Testis (tissue), 3 donors: ENCODE measurements around the gene PTPN3. TPM values are rescaled to one million over a fixed set of nuclear protein-coding genes. Genes with fewer than 3 reads are reported as not detected.

ENCODE experiments used
- DNase-seq: peaks from one replicate; pipeline ENCODE4 v3.0.0-alpha.2; 2019
- H3K27ac ChIP-seq, 2 donors: fragments of 200-600 bp; sonication (generic); one replicate each; pipeline ENCODE4 v1.5.1; 2019
- H3K27me3 ChIP-seq: fragments of 200-600 bp; sonication (generic); one replicate; pipeline ENCODE4 v1.5.1; 2019
- H3K36me3 ChIP-seq: fragments of 200-600 bp; sonication (generic); one replicate; pipeline ENCODE4 v1.5.1; 2017; ENCODE audit warnings: low read depth; ENCODE audit errors: missing control alignments
- H3K4me1 ChIP-seq: fragments of 200-600 bp; sonication (generic); one replicate; pipeline ENCODE4 v1.5.1; 2019
- H3K4me3 ChIP-seq, 2 donors: fragments of 200-600 bp; sonication (generic); one replicate each; pipeline ENCODE4 v1.5.1; 2017 to 2019
- H3K9me3 ChIP-seq: fragments of 200-600 bp; sonication (generic); one replicate; pipeline ENCODE4 v1.5.1; 2017
- POLR2A ChIP-seq: fragments of 450-650 bp; IDR thresholded peaks from one replicate; pipeline ENCODE4 v1.6.1; 2017; ENCODE audit warnings: antibody characterized with exemption, mild to moderate bottlenecking, moderate library complexity
- WGBS, 2 donors: methylation state at CpG; one replicate each; pipeline ENCODE4 v1.1.5; 2018; 5-methylcytosine and 5-hydroxymethylcytosine counted together
- intact Hi-C: fragments of 100-400 bp; cut with DNase I; formaldehyde crosslinking; loops from one replicate; pipeline ENCODE4 v1.15.1; 2023; ENCODE audit warnings: low total_unique reads
- polyA plus RNA-seq: library from polyadenylated mRNA; stranded (reverse); fragments of 350-450 nt; fragmentation: Illumina TruSeq; extraction: RNeasy Lipid Tissue Mini Kit (QIAGEN cat#74804); gene quantifications from one replicate; pipeline ENCODE4 v1.2.3, GENCODE V29; 2014; ENCODE audit warnings: low read depth, low replicate concordance; ENCODE audit not compliant: insufficient read depth
- total RNA-seq, 2 donors: library from RNA; depleted of rRNA; stranded (reverse); fragments of >200 nt; gene quantifications; one replicate each; pipeline ENCODE4 v1.2.3, GENCODE V29; 2016
- TF ChIP-seq, protein P1 (sequence below), 3 experiments: fragments of 450-650 bp in 2 of 3; fragments of 200-600 bp in 1 of 3; sonication (generic) in 1 of 3; IDR thresholded peaks; one replicate each; pipeline ENCODE4 v1.5.1; 2016 to 2019; ENCODE audit warnings: antibody characterized with exemption in 3 of 3, mild to moderate bottlenecking in 2 of 3, moderate library complexity in 1 of 3

Gene PTPN3
- total and polyA plus RNA-seq, 3 donors from 2014 or later = 6.6 to 8.1 (median 7.0) TPM

DNA sequence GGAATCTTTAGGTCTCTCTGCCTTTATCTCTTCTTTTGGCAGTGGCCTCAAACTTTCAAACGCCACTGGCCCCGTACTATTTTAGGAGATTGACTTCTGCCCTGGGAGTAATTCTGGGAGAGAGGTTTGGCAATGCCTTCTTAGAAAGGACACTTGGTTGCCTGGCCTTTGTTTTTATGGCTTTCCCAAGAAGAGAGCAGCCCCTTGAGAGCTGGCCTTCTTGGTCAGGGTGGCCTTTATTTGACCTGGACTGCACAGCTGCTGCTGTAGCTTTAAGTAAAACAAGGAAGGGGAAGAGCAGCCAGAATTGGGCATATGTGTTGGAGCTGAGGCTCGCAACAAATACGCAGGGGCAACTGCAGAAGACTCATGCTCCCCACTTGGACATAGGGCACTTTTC is 60.8 kb downstream of the PTPN3 start:
- 56 to 67% methylated on average over 4 of the region's 4 CpGs for WGBS, 2 donors
- intact Hi-C loops = no loop called here

DNA sequence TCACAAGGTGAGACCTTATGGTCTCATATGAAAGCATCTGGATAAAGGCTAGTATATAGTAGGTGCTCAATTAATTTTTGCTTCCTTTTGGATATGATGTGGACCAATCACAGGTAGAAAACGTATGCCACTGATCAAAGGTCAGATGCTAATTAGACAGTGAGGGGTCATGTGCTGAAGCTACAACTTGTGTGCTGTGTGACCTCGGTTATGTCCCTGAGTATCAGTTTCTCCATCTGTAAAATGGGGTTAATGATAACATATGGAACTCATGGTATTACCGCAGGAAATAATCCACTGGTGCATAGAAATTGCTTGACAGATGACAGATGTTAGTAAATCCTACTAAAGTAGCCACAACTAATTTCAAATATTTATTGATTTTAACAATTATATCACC is 62.0 kb downstream of the PTPN3 start:
- intact Hi-C loops = no loop called here

More for the DNA sequence above, 60.8 kb downstream of the PTPN3 start:
- Histone ChIP-seq H3K27ac (no peak overlapping the region), H3K4me1 (no peaks in the 10 kb centered on the region), H3K4me3 (no peak overlapping the region), H3K36me3 (no peaks in the 10 kb centered on the region), H3K27me3 (no peaks in the 10 kb centered on the region), H3K9me3 (no peaks in the 10 kb centered on the region)
- no peak for DNase-seq
- no peak for TF ChIP-seq POLR2A

DNA sequence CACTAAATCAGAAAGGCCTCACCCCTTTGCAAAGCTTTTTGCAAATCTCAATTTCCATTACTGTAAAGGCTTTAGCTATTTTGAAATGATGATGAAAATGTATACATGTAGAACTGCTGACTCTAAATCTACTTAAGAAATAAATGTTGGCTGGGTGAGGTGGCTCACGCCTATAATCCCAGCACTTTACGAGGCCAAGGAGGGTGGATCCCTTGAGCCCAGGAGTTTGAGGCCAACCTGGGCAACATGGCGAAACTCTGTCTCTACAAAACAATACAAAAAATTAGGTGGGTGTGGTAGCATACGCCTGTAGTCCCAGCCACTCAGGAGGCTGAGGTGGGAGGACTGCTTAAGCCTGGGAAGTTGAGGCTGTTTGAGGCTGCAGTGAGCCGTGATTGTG is 64.6 kb downstream of the PTPN3 start:
- TF ChIP-seq POLR2A = no peak
- TF ChIP-seq, protein P1, sequence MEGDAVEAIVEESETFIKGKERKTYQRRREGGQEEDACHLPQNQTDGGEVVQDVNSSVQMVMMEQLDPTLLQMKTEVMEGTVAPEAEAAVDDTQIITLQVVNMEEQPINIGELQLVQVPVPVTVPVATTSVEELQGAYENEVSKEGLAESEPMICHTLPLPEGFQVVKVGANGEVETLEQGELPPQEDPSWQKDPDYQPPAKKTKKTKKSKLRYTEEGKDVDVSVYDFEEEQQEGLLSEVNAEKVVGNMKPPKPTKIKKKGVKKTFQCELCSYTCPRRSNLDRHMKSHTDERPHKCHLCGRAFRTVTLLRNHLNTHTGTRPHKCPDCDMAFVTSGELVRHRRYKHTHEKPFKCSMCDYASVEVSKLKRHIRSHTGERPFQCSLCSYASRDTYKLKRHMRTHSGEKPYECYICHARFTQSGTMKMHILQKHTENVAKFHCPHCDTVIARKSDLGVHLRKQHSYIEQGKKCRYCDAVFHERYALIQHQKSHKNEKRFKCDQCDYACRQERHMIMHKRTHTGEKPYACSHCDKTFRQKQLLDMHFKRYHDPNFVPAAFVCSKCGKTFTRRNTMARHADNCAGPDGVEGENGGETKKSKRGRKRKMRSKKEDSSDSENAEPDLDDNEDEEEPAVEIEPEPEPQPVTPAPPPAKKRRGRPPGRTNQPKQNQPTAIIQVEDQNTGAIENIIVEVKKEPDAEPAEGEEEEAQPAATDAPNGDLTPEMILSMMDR (IDR thresholded peaks at IDR 0.05) = no peak
- Histone ChIP-seq H3K27ac (no peak overlapping the region), H3K36me3 (no peaks in the 10 kb centered on the region), H3K4me1 (no peaks in the 10 kb centered on the region), H3K27me3 (no peaks in the 10 kb centered on the region), H3K9me3 (no peaks in the 10 kb centered on the region), H3K4me3 (no peak overlapping the region)
- intact Hi-C loops = no loop called here
- no peak for DNase-seq
- 87 to 97% methylated on average over 5 of the region's 5 CpGs for WGBS, 2 donors

More for the DNA sequence above, 62.0 kb downstream of the PTPN3 start:
- H3K4me1 ChIP-seq = no peaks in the 10 kb centered on the region
- no peaks in the 10 kb centered on the region for H3K36me3 ChIP-seq
- TF ChIP-seq POLR2A = no peak
- TF ChIP-seq, protein P1 (IDR thresholded peaks at IDR 0.05) = no peak
- H3K27ac ChIP-seq = no peak overlapping the region
- DNase-seq = no peak
- WGBS, 2 donors = 90 to 92% methylated on average over 3 of the region's 3 CpGs
- no peaks in the 10 kb centered on the region for H3K9me3 ChIP-seq
- no peak overlapping the region for H3K4me3 ChIP-seq
- no peaks in the 10 kb centered on the region for H3K27me3 ChIP-seq

DNA sequence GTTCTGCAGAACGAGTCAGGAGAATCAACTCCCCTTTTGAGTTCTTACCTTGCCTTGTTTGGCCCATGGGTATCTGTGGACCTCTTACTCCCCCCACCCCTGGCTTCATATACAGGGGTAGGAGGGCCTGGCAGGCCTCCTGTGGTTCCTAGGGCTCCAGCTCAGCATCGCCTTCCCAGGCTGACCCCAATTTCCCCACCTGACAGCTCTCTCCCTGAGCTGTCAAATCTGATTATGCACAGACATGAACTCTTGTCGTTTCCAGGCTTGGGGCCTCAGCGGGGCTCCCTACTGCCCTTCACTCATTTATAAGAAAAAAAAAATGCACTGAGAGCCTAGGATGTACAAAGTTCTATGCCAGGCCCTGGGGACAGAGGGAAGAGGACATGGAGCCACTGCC is 67.9 kb downstream of the PTPN3 start:
- Histone ChIP-seq H3K36me3 (no peaks in the 10 kb centered on the region), H3K27ac (no peak overlapping the region), H3K4me1 (no peaks in the 10 kb centered on the region), H3K9me3 (no peaks in the 10 kb centered on the region), H3K4me3 (no peak overlapping the region), H3K27me3 (no peaks in the 10 kb centered on the region)
- intact Hi-C loops = no loop called here
- no peak for DNase-seq
- no peak for TF ChIP-seq POLR2A
- TF ChIP-seq, protein P1 (IDR thresholded peaks at IDR 0.05) = no peak
- 66 to 89% methylated on average over 3 to 4 of the region's 4 CpGs for WGBS, 2 donors

DNA sequence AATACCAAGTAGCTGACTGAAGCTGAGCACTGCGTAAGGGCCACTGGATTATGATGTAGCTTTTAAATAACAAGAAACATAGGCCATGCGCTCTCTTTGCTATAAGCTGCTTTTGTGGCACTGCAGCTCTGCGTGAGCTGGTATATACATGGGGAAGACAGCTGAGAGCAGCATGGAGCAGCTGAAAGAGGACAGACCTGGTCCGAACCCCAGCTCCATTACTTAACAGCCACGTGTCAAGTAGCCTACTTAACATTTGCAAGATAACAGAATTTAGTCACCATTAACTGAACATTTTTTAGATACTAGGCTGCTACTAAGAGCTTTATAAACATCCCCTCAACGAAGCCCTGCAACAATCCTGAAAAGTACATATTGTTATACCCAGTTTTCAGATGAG is 69.3 kb downstream of the PTPN3 start:
- H3K9me3 ChIP-seq = no peaks in the 10 kb centered on the region
- H3K4me1 ChIP-seq = no peaks in the 10 kb centered on the region
- no peak overlapping the region for H3K4me3 ChIP-seq
- no peak overlapping the region for H3K27ac ChIP-seq
- no peaks in the 10 kb centered on the region for H3K27me3 ChIP-seq
- no peak for TF ChIP-seq POLR2A
- TF ChIP-seq, protein P1 (IDR thresholded peaks at IDR 0.05) = no peak
- WGBS, 2 donors = 86 to 96% methylated on average over 6 of the region's 6 CpGs
- DNase-seq = no peak
- H3K36me3 ChIP-seq = no peaks in the 10 kb centered on the region
- intact Hi-C loops = no loop called here
